Lung (tissue), 12 donors: ENCODE data around the gene PHF13. TPM values are rescaled to one million over a fixed set of nuclear protein-coding genes. Genes with fewer than 3 reads are reported as not detected.
A peak's percentile ranks its signal among the peaks of the same experiment; 100 is the strongest.

Experiments used
- ATAC-seq: fragments of 200-7000 bp; cut with Tn5 transposase; one replicate; pipeline ENCODE4 v1.9.1; 2020; ENCODE audit warnings: moderate number of reproducible peaks; ENCODE audit not compliant: insufficient read depth, low FRiP score
- DNase-seq, 3 donors: peaks; one replicate each; pipeline ENCODE4 v3.0.0-alpha.2; 2013 to 2017
- H3K27ac ChIP-seq, 2 donors: one replicate each; pipeline ENCODE4 v1.5.1; 2013; ENCODE audit warnings: mild to moderate bottlenecking in 2 of 2, moderate library complexity in 2 of 2, control low read depth in 1 of 2, inconsistent platforms in 1 of 2, low read depth in 1 of 2, low read length in 1 of 2
- H3K27me3 ChIP-seq, 3 donors: one replicate each; pipeline ENCODE4 v1.5.1; 2013; ENCODE audit warnings: low read length in 2 of 3; ENCODE audit not compliant: control insufficient read depth in 3 of 3, insufficient read depth in 3 of 3
- H3K36me3 ChIP-seq, 4 donors: one replicate each; pipeline ENCODE4 v1.5.1; 2013; ENCODE audit warnings: low read length in 4 of 4, mild to moderate bottlenecking in 1 of 4, moderate library complexity in 1 of 4; ENCODE audit not compliant: control insufficient read depth in 4 of 4, insufficient read depth in 4 of 4
- H3K4me1 ChIP-seq, 5 donors: one replicate each; pipeline ENCODE4 v1.5.1; 2013; ENCODE audit warnings: low read length in 5 of 5, mild to moderate bottlenecking in 2 of 5, moderate library complexity in 1 of 5; ENCODE audit not compliant: control insufficient read depth in 5 of 5, insufficient read depth in 5 of 5
- H3K4me3 ChIP-seq: one replicate; pipeline ENCODE4 v1.5.1; 2013; ENCODE audit warnings: mild to moderate bottlenecking, control low read depth, moderate library complexity
- H3K9ac ChIP-seq, 2 donors: one replicate each; pipeline ENCODE4 v1.5.1; 2013; ENCODE audit warnings: low read length in 2 of 2, control low read depth in 1 of 2; ENCODE audit not compliant: insufficient read depth in 1 of 2
- H3K9me3 ChIP-seq, 4 donors: one replicate each; pipeline ENCODE4 v1.5.1; 2013; ENCODE audit warnings: low read length in 3 of 4, mild to moderate bottlenecking in 1 of 4, moderate library complexity in 1 of 4; ENCODE audit not compliant: control insufficient read depth in 4 of 4, insufficient read depth in 3 of 4
- WGBS, 2 donors: extraction: QIAGEN DNeasy Blood & Tissue Kit; methylation state at CpG; one replicate each; pipeline ENCODE4 v1.1.7; 2013; 5-methylcytosine and 5-hydroxymethylcytosine counted together
- polyA plus RNA-seq, 2 donors: library from polyadenylated mRNA; stranded (reverse); fragments of 200-250 nt; gene quantifications; one replicate each; pipeline ENCODE4 v1.2.1, GENCODE V29; 2013
- total RNA-seq, 2 donors: library from RNA; depleted of rRNA in 1 of 2; stranded (reverse); fragments of >200 nt in 1 of 2; gene quantifications; one replicate each; pipeline ENCODE4 v1.2.1, GENCODE V29; 2014 to 2021
- TF ChIP-seq, protein P1 (sequence below): IDR thresholded peaks from 2 replicates; pipeline ENCODE4 v1.5.1; 2012; ENCODE audit warnings: mild to moderate bottlenecking; ENCODE audit errors: control extremely low read depth, extremely low read depth
- donor health status: control.
- donor health status: control.
- donor health status: Bipolar disorder and iron deficiency.
- donor health status: healthy.
- donor health status: DM: yes; HTN: yes; CAD: no.

Gene PHF13
- total and polyA plus RNA-seq, 4 donors, result 5.4 to 20.6 (median 7.2) TPM

DNA sequence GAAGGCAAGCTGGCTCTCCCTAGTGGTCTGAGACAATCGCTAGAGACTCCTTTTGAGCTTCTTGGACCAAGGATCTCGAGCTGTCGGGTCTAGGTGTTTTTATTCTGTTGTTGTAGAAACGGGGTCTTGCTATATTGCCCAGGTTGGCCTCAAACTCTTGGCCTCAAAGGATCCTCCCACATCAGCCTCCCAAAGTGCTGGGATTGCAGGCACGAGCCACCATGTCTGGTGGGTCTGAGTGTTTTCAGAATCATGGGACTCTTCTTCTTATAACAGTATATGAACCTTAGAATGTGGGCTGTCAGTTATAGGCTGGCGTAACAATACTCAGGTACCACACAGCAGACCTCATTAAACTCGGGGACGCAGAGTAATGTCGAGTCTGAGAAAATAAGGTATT is 55.0 kb downstream of the PHF13 start:
- Histone ChIP-seq H3K36me3 (peaks cover 0 to 14% (median 8%) of the 10 kb centered on the region in 4 donors), H3K4me1 (peaks cover 0 to 5% (median 0%) of the 10 kb centered on the region in 5 donors), H3K4me3 (no peak overlapping the region), H3K27ac (no peak overlapping the region), H3K9ac (no peak overlapping the region), H3K27me3 (no peaks in the 10 kb centered on the region), H3K9me3 (no peaks in the 10 kb centered on the region)
- DNase-seq (no peak), ATAC-seq (no peak)
- TF ChIP-seq, protein P1, sequence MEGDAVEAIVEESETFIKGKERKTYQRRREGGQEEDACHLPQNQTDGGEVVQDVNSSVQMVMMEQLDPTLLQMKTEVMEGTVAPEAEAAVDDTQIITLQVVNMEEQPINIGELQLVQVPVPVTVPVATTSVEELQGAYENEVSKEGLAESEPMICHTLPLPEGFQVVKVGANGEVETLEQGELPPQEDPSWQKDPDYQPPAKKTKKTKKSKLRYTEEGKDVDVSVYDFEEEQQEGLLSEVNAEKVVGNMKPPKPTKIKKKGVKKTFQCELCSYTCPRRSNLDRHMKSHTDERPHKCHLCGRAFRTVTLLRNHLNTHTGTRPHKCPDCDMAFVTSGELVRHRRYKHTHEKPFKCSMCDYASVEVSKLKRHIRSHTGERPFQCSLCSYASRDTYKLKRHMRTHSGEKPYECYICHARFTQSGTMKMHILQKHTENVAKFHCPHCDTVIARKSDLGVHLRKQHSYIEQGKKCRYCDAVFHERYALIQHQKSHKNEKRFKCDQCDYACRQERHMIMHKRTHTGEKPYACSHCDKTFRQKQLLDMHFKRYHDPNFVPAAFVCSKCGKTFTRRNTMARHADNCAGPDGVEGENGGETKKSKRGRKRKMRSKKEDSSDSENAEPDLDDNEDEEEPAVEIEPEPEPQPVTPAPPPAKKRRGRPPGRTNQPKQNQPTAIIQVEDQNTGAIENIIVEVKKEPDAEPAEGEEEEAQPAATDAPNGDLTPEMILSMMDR, result no peak
- WGBS, 2 donors, result 97 to 99% methylated on average over 9 of the region's 9 CpGs

DNA sequence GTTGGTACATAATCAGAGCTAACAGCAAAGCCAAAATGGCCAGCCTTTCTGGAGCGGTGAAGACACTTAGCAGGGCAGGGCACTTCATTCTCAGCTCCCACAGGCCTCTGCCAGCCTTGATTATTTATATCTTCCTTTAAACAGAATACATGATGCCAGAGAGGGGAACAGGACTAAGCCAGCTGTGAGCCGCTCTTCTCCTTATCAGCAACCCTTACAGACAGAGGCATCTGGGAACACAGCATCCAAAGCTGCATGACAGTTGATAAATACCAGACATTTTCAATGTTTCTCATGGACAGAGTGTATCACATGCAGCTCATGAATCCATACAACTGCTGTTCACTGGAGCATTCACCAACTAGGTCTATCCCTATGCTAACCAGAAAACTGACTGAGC is 59.0 kb downstream of the PHF13 start:
- Histone ChIP-seq H3K27ac (peak overlapping the region in 1 of 2 donors; percentile 73), H3K9me3 (no peaks in the 10 kb centered on the region), H3K9ac (no peak overlapping the region), H3K4me3 (no peak overlapping the region), H3K27me3 (no peaks in the 10 kb centered on the region), H3K4me1 (peaks cover 0 to 3% (median 0%) of the 10 kb centered on the region in 5 donors), H3K36me3 (peaks cover 7 to 17% (median 9%) of the 10 kb centered on the region in 4 donors)
- 96 to 100% methylated on average over 2 of the region's 2 CpGs for WGBS, 2 donors
- ATAC-seq (no peak), DNase-seq (no peak)
- TF ChIP-seq, protein P1, result no peak

Other genes with a start within 250 kb of the PHF13 start
- 10 to 100 TPM in 1 of 2 donors, 1 to 10 TPM in 1; 8.8 to 37.4 TPM for gene ACOT7, start 220.0 kb upstream of the PHF13 start, total RNA-seq
- gene ACOT7, start 220.0 kb upstream of the PHF13 start, polyA plus RNA-seq, result 10 to 100 TPM; 17.9 to 28.3 TPM
- gene HES2, start 193.8 kb upstream of the PHF13 start, total RNA-seq, result 1 to 10 TPM in 1 of 2 donors, under 1 TPM in 1; 0.26 to 5.0 TPM
- 1 to 10 TPM in 1 of 2 donors, under 1 TPM in 1; 0.86 to 4.5 TPM for gene HES2, start 193.8 kb upstream of the PHF13 start, polyA plus RNA-seq
- gene ESPN, start 189.0 kb upstream of the PHF13 start, total RNA-seq, result 10 to 100 TPM; 11.2 to 20.8 TPM
- gene ESPN, start 189.0 kb upstream of the PHF13 start, polyA plus RNA-seq, result 1 to 10 TPM; 2.1 to 3.6 TPM
- 10 to 100 TPM; 11.2 to 19.8 TPM for gene TNFRSF25, start 147.6 kb upstream of the PHF13 start, total RNA-seq
- 10 to 100 TPM in 1 of 2 donors, 1 to 10 TPM in 1; 4.9 to 12.3 TPM for gene TNFRSF25, start 147.6 kb upstream of the PHF13 start, polyA plus RNA-seq
- 10 to 100 TPM; 11.2 to 22.9 TPM for gene PLEKHG5, start 122.1 kb upstream of the PHF13 start, total RNA-seq
- gene PLEKHG5, start 122.1 kb upstream of the PHF13 start, polyA plus RNA-seq, result 1 to 10 TPM; 3.4 to 8.7 TPM
- 10 to 100 TPM; 26.4 to 29.4 TPM for gene NOL9, start 59.2 kb upstream of the PHF13 start, total RNA-seq
- gene NOL9, start 59.2 kb upstream of the PHF13 start, polyA plus RNA-seq, result 1 to 10 TPM; 3.4 to 6.9 TPM
- under 1 TPM; 0.21 to 0.51 TPM for gene TAS1R1, start 58.4 kb upstream of the PHF13 start, total RNA-seq
- under 1 TPM; 0.02 to 0.08 TPM for gene TAS1R1, start 58.4 kb upstream of the PHF13 start, polyA plus RNA-seq
- 10 to 100 TPM; 21.6 to 41.3 TPM for gene ZBTB48, start 33.7 kb upstream of the PHF13 start, total RNA-seq
- 10 to 100 TPM; 33.0 to 35.5 TPM for gene ZBTB48, start 33.7 kb upstream of the PHF13 start, polyA plus RNA-seq
- 10 to 100 TPM; 16.0 to 31.3 TPM for gene KLHL21, start 10.9 kb upstream of the PHF13 start, total RNA-seq
- gene KLHL21, start 10.9 kb upstream of the PHF13 start, polyA plus RNA-seq, result 10 to 100 TPM in 1 of 2 donors, 1 to 10 TPM in 1; 9.2 to 23.3 TPM
- gene THAP3, start 11.1 kb downstream of the PHF13 start, total RNA-seq, result 10 to 100 TPM; 12.6 to 26.5 TPM
- gene THAP3, start 11.1 kb downstream of the PHF13 start, polyA plus RNA-seq, result 10 to 100 TPM; 17.8 to 23.8 TPM
- 10 to 100 TPM; 37.7 to 43.0 TPM for gene DNAJC11, start 88.1 kb downstream of the PHF13 start, total RNA-seq
- 10 to 100 TPM; 18.6 to 23.2 TPM for gene DNAJC11, start 88.1 kb downstream of the PHF13 start, polyA plus RNA-seq
- gene CAMTA1, start 171.7 kb downstream of the PHF13 start, total RNA-seq, result 10 to 100 TPM; 48.1 to 52.3 TPM
- 100 to 1,000 TPM in 1 of 2 donors, 10 to 100 TPM in 1; 52.3 to 140 TPM for gene CAMTA1, start 171.7 kb downstream of the PHF13 start, polyA plus RNA-seq